GM12872 (cell line): ENCODE results near the gene RBFOX2.

Source experiments
- TF ChIP-seq, protein P1 (sequence below): IDR thresholded peaks from 3 replicates; pipeline ENCODE4 v1.5.1; 2011; ENCODE audit warnings: low read depth, mild to moderate bottlenecking, low read length, moderate library complexity; ENCODE audit not compliant: insufficient read depth

RBFOX2 gene

DNA sequence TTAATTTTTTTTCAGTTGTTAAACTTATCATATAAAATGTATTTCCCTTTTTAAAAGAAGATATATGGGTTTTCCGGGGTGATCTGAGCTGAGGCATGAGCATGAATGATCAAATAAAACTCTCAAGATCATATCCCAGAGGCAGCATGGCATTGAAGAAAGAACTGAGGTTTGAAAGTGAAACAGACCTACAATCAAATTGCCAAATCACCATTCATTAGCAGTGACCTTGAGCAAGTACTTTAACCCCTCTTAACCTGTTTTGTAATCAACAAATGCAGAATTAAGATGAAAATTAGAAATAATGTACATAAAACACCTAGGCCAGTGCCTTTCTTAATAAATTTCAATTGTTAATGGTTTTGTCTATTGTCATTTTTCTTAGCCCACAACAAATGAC lies 116.0 kb downstream of the RBFOX2 start:
- TF ChIP-seq, protein P1, sequence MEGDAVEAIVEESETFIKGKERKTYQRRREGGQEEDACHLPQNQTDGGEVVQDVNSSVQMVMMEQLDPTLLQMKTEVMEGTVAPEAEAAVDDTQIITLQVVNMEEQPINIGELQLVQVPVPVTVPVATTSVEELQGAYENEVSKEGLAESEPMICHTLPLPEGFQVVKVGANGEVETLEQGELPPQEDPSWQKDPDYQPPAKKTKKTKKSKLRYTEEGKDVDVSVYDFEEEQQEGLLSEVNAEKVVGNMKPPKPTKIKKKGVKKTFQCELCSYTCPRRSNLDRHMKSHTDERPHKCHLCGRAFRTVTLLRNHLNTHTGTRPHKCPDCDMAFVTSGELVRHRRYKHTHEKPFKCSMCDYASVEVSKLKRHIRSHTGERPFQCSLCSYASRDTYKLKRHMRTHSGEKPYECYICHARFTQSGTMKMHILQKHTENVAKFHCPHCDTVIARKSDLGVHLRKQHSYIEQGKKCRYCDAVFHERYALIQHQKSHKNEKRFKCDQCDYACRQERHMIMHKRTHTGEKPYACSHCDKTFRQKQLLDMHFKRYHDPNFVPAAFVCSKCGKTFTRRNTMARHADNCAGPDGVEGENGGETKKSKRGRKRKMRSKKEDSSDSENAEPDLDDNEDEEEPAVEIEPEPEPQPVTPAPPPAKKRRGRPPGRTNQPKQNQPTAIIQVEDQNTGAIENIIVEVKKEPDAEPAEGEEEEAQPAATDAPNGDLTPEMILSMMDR = no peak

DNA sequence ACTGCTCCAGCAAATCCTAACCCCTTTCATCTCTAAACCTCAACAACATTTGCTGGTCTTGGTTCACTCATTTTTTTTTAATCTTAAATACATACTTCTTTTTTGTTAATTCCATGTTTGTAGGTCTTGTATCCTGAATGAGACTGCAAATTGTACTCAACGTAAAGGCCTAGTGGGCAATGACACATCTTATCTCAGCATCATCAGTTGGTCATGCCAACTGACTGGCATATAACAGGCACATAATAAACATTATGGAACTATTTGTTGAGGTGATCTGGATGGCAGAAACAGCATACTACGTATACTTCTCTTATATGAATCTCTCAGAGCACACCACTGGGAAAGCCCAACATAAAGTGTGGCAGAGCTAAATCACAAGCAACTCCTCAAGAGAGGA lies 116.7 kb downstream of the RBFOX2 start:
- TF ChIP-seq, protein P1 = no peak

DNA sequence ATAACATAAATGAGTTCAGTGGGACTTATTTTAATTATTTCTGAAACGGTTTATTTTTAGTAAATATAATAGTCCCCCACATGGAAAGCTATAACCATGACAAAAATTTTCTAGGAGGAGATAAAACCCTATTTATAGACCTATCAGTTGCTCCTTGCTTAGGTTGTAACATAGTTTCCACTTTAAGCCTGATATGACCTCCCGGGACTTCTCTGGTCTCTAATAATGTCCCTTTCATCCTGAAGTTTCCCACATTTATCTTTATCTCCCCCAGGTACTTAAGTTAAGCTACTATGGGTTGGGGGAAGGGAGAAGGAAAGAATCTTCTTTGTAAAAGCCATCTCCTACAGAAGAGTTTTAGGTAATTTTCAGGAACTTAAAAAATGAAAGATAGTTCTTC lies 117.7 kb downstream of the RBFOX2 start:
- TF ChIP-seq, protein P1 = no peak

DNA sequence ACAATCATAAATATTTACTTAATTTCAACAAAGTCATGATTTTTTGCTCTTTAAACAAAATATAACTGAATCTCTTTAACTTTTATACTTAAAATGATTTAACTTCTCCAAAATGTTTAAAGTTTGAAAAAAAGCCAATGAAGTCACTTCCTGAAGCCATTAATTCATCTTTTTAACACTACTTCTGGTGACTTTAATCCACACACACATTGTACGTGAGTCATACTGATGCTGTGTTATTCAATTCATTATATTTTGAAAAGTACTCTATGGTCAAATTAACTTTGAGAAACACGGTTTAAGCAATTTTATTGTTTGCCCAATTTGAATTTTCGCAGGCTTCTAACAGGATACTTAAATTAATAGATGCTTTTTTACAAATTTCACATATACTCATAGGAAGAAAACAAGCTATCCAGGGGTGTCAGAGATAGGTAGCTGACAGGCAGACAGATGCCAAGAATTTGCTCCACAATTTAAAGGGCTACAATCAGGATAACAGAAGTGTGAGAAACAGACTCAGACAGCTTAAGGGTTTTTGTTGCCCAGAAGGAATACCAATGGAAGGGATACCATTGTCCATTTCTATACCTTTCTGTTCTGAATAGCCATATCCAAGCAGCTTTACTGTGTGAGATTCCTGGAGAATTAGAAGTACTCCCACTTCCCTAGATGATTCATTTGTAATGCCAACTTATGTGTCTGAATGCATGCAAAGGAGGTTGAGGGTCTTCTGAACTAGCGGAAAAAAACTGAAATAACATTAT lies 118.4 kb downstream of the RBFOX2 start:
- TF ChIP-seq, protein P1 = no peak

DNA sequence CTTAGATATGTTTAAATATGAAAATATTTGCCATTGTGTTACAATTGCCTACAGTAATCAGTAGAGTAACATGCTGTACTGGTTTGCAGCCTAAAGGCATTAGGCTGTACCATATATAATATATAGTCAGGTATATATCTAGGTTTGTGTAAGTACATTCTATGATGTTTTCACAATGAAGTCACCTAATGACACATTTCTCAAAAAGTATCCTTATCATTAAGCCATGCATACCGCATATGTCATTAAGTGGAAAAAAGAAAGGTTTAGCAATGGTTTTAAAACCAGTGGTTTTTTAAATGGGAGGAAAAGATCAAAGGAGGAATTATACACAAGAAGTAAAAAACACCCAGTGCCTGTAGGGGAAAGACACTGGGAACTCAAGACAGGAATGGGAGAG lies 122.7 kb downstream of the RBFOX2 start:
- TF ChIP-seq, protein P1 = no peak

DNA sequence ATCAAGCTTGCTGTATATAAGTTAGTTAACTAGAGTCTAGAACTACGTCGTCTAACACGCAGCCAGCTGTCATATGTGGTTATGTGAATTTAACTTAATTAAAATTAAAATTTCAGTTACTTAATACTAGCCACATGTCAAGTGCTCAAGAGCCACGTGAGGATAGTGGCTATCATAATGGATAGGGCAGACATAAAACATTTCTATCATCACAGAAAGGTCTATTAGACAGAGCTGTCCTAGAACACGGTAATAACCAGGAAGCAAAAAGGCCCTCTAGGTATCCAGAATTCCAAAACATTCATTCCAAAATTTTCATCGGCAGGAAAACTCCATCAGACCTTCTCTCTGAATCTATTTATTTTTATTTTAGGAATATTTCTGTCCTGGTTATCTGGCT lies 123.9 kb downstream of the RBFOX2 start:
- TF ChIP-seq, protein P1 = no peak

DNA sequence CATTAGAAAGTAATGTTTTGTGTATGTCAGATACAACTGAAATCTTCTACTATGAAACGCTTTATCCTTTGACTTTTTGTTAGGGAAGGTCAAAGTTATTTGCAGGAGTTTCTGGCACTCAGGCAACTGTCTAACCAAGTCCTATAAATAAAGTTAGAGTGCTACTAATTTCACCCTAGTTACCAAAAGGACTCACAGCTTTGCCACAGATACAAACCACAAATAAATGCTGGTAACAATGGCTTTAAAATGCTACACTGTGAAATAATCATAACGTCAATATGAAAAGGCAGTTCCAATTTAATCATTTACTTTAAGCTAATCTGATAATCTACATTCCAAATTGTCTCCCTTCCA lies 124.3 kb downstream of the RBFOX2 start:
- TF ChIP-seq, protein P1 = no peak
